Measurements from ENCODE around the gene HAGH. TPM values are rescaled to one million over a fixed set of nuclear protein-coding genes. Genes with fewer than 3 reads are reported as not detected.

Gene HAGH
- polyA plus RNA-seq, 1 experiment = 51.6 TPM

- Histone ChIP-seq H3K4me3 (ENCODE audit: low read depth, low read length) (no peak overlapping the region), H3K36me3 (ENCODE audit: control insufficient read depth, insufficient read depth, low read length) (no peaks in the 10 kb centered on the region), H3K27me3 (ENCODE audit: control insufficient read depth, insufficient read depth, low read length) (no peaks in the 10 kb centered on the region)
- no peak for DNase-seq (ENCODE audit: low read depth)
- CTCF ChIA-PET = interaction anchor here (1.4 kb wide), 1 partner anchor 83 kb away, joined by 5 read pairs; no protein-coding TSS in a partner anchor
- POLR2A ChIA-PET = no interaction called here
- TF ChIP-seq, protein P1, sequence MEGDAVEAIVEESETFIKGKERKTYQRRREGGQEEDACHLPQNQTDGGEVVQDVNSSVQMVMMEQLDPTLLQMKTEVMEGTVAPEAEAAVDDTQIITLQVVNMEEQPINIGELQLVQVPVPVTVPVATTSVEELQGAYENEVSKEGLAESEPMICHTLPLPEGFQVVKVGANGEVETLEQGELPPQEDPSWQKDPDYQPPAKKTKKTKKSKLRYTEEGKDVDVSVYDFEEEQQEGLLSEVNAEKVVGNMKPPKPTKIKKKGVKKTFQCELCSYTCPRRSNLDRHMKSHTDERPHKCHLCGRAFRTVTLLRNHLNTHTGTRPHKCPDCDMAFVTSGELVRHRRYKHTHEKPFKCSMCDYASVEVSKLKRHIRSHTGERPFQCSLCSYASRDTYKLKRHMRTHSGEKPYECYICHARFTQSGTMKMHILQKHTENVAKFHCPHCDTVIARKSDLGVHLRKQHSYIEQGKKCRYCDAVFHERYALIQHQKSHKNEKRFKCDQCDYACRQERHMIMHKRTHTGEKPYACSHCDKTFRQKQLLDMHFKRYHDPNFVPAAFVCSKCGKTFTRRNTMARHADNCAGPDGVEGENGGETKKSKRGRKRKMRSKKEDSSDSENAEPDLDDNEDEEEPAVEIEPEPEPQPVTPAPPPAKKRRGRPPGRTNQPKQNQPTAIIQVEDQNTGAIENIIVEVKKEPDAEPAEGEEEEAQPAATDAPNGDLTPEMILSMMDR (IDR thresholded peaks at IDR 0.05; ENCODE audit: insufficient read depth, low read depth, low read length) = no peak
Measured at GRCh38 chr16:1845985-1846384, 19.4 kb upstream of the HAGH start.

DNA sequence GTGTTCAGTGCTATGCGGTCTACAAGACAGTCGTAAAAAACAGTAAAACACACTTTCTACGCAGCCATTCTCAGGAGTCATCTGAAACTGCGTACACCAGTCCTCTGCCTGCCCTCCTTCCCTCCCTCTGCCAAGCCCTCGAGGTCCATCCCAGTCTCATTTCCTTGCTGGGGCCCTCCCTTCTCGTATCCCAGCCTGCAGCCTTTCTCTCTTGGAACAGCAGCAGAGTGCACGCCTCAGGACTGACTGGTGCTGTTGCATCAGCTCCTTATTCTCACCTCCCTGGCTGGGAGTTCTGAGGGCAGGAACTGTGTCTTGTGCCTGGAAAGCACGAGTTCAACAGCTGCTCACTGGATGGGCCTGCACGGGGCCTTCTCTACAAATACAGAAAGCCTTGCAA, 12.9 kb upstream of the HAGH start:
- Histone ChIP-seq H3K27me3 (ENCODE audit: control insufficient read depth, insufficient read depth, low read length) (no peaks in the 10 kb centered on the region), H3K4me3 (ENCODE audit: low read depth, low read length) (no peak overlapping the region), H3K36me3 (ENCODE audit: control insufficient read depth, insufficient read depth, low read length) (no peaks in the 10 kb centered on the region)
- DNase-seq (ENCODE audit: low read depth) = peak; percentile 77
- POLR2A ChIA-PET = interaction anchor here (1.6 kb wide), 1 partner anchor 12 kb away, joined by 3 read pairs; the partner anchor contains the start of gene FAHD1
- TF ChIP-seq, protein P1 (IDR thresholded peaks at IDR 0.05; ENCODE audit: insufficient read depth, low read depth, low read length) = no peak
- CTCF ChIA-PET = interaction anchor here (1.5 kb wide), 1 partner anchor 90 kb away, joined by 3 read pairs; no protein-coding TSS in a partner anchor

- H3K4me3 ChIP-seq (ENCODE audit: low read depth, low read length) = no peak overlapping the region
- POLR2A ChIA-PET = no interaction called here
- TF ChIP-seq, protein P1 (IDR thresholded peaks at IDR 0.05; ENCODE audit: insufficient read depth, low read depth, low read length) = no peak
- CTCF ChIA-PET = no interaction called here
- DNase-seq (ENCODE audit: low read depth) = no peak
- H3K36me3 ChIP-seq (ENCODE audit: control insufficient read depth, insufficient read depth, low read length) = no peaks in the 10 kb centered on the region
- no peaks in the 10 kb centered on the region for H3K27me3 ChIP-seq (ENCODE audit: control insufficient read depth, insufficient read depth, low read length)
Measured at GRCh38 chr16:1834096-1834495, 7.5 kb upstream of the HAGH start.

GRCh38 chr16:1832838-1833454, 6.3 kb upstream of the HAGH start:
- Histone ChIP-seq H3K36me3 (ENCODE audit: control insufficient read depth, insufficient read depth, low read length) (no peaks in the 10 kb centered on the region), H3K27me3 (ENCODE audit: control insufficient read depth, insufficient read depth, low read length) (no peaks in the 10 kb centered on the region), H3K4me3 (ENCODE audit: low read depth, low read length) (no peak overlapping the region)
- ChIA-PET CTCF (no interaction called here), POLR2A (no interaction called here)
- DNase-seq (ENCODE audit: low read depth) = no peak
- TF ChIP-seq, protein P1 (IDR thresholded peaks at IDR 0.05; ENCODE audit: insufficient read depth, low read depth, low read length) = no peak

GRCh38 chr16:1831186-1832075, 4.8 kb upstream of the HAGH start:
- Histone ChIP-seq H3K27me3 (ENCODE audit: control insufficient read depth, insufficient read depth, low read length) (no peaks in the 10 kb centered on the region), H3K4me3 (ENCODE audit: low read depth, low read length) (no peak overlapping the region), H3K36me3 (ENCODE audit: control insufficient read depth, insufficient read depth, low read length) (no peaks in the 10 kb centered on the region)
- POLR2A ChIA-PET = no interaction called here
- no peak for DNase-seq (ENCODE audit: low read depth)
- TF ChIP-seq, protein P1 (IDR thresholded peaks at IDR 0.05; ENCODE audit: insufficient read depth, low read depth, low read length) = no peak
- CTCF ChIA-PET = interaction anchor here (1.3 kb wide), 1 partner anchor 33 kb away, joined by 3 read pairs; no protein-coding TSS in a partner anchor
